HepG2 (cell line): ENCODE data around the gene PASD1. TPM values are rescaled to one million over a fixed set of nuclear protein-coding genes. Genes with fewer than 3 reads are reported as not detected.

ENCODE experiments used
- ATAC-seq: fragments of 200-7000 bp; cut with Tn5 transposase; 3 replicates; pipeline ENCODE4 v1.9.1; 2020; ENCODE audit warnings: mild to moderate bottlenecking, moderate library complexity
- BruUV-seq: library from RNA; stranded (reverse); fragments of 400-500 nt; replicated peaks from 2 replicates; lab custom pipeline; 2021; lab: Mats Ljungman, UMichigan
- CTCF ChIA-PET: fragments of 300-600 bp; formaldehyde crosslinking; extraction: SDS; loops from one replicate; lab custom pipeline; 2021; ENCODE audit warnings: low total read pairs, inconsistent platforms, low intra/inter-chr PET ratio; lab: Yijun Ruan, JAX
- POLR2A ChIA-PET: fragments of 350-600 bp; sonication (Branson Sonifier 250); formaldehyde crosslinking; loops from one replicate; lab custom pipeline; 2020; ENCODE audit warnings: antibody characterized with exemption, inconsistent platforms; lab: Yijun Ruan, JAX
- DNase-seq: peaks from one replicate; pipeline ENCODE4 v3.0.0-alpha.2; 2015; ENCODE audit warnings: low spot score
- FAIRE-seq: peaks from 3 replicates; lab custom pipeline; 2011; peaks lifted over from hg19 to GRCh38; lab: Jason Lieb, UNC
- H2AFZ ChIP-seq: one replicate; pipeline ENCODE4 v1.6.1; 2011; ENCODE audit warnings: low read length, inconsistent platforms
- H3K27ac ChIP-seq: fragments of 300-600 bp; 3 replicates; pipeline ENCODE4 v1.8.0; 2011; ENCODE audit warnings: mixed run types, mild to moderate bottlenecking, mixed read lengths, low read length, inconsistent platforms; ENCODE audit not compliant: insufficient read depth; ENCODE audit errors: extremely low read length
- H3K27me3 ChIP-seq, 2 experiments: fragments of 200-600 bp in 1 of 2; 2 replicates in 1 of 2; 3 replicates in 1 of 2; pipeline versions ENCODE4 v1.6.0 to v1.8.0; 2011; ENCODE audit warnings: low read length in 2 of 2, mild to moderate bottlenecking in 2 of 2, moderate library complexity in 2 of 2, inconsistent platforms in 1 of 2; ENCODE audit not compliant: insufficient read depth in 2 of 2, control insufficient read depth in 1 of 2
- H3K36me3 ChIP-seq, 2 experiments: fragments of 200-600 bp in 1 of 2; replicated peaks in 1 of 2; 2 replicates in 1 of 2; 3 replicates in 1 of 2; pipeline versions ENCODE4 v1.5.1 to v1.8.0; 2011; ENCODE audit warnings: low read length in 2 of 2, inconsistent platforms in 1 of 2; ENCODE audit not compliant: insufficient read depth in 2 of 2, control insufficient read depth in 1 of 2
- H3K4me1 ChIP-seq: 2 replicates; pipeline ENCODE4 v1.5.1; 2012; ENCODE audit warnings: low read length, inconsistent platforms; ENCODE audit not compliant: insufficient read depth
- H3K4me2 ChIP-seq: 2 replicates; pipeline ENCODE4 v1.6.0; 2011; ENCODE audit warnings: low read depth, low read length, inconsistent platforms
- H3K4me3 ChIP-seq, 3 experiments: fragments of 200-600 bp in 1 of 3; sonication (generic), shearing (Covaris generic) in 1 of 3; replicated peaks in 1 of 3; 2 replicates each; pipeline ENCODE4 v1.5.1; 2011 to 2016; ENCODE audit warnings: low read length in 3 of 3, inconsistent platforms in 2 of 3, low read depth in 2 of 3, mild to moderate bottlenecking in 2 of 3, control low read depth in 1 of 3, mixed read lengths in 1 of 3; ENCODE audit not compliant: insufficient read depth in 1 of 3
- H3K79me2 ChIP-seq: one replicate; pipeline ENCODE4 v1.6.1; 2011; ENCODE audit warnings: low read length, inconsistent platforms; ENCODE audit not compliant: insufficient read depth
- H3K9ac ChIP-seq: 2 replicates; pipeline ENCODE4 v1.6.0; 2011; ENCODE audit warnings: mild to moderate bottlenecking, low read depth, low read length, inconsistent platforms; ENCODE audit not compliant: insufficient read depth
- H3K9me3 ChIP-seq: 2 replicates; pipeline ENCODE4 v1.5.1; 2012; ENCODE audit warnings: mild to moderate bottlenecking, low read length
- H4K20me1 ChIP-seq: 2 replicates; pipeline ENCODE4 v1.6.0; 2011; ENCODE audit warnings: inconsistent platforms, mild to moderate bottlenecking, low read length, moderate library complexity; ENCODE audit not compliant: insufficient read depth
- CBX2 ChIP-seq, 2 experiments: fragments of 200-600 bp in 1 of 2; sonication (generic); formaldehyde crosslinking in 1 of 2; IDR thresholded peaks; 2 replicates each; pipeline versions ENCODE4 v1.7.0 to v1.8.1; 2018 to 2022; ENCODE audit warnings: low read depth in 2 of 2, low read length in 1 of 2, mild to moderate bottlenecking in 1 of 2, missing genetic modification reagents in 1 of 2
- CTCF ChIP-seq: sonication (generic); formaldehyde crosslinking; IDR thresholded peaks from 2 replicates; pipeline ENCODE4 v1.5.0; 2020; ENCODE audit warnings: mild to moderate bottlenecking, missing genetic modification reagents, moderate library complexity
- HOMEZ ChIP-seq: IDR thresholded peaks from 2 replicates; pipeline ENCODE4 v1.6.1; 2016; ENCODE audit warnings: low read depth
- ISX ChIP-seq: sonication (generic); formaldehyde crosslinking; conservative IDR thresholded peaks from 2 replicates; pipeline ENCODE4 v1.5.0; 2020; ENCODE audit warnings: missing genetic modification reagents
- KDM4B ChIP-seq: sonication (generic); formaldehyde crosslinking; IDR thresholded peaks from 2 replicates; pipeline ENCODE4 v1.4.0; 2020; ENCODE audit warnings: missing genetic modification reagents
- MLXIP ChIP-seq: sonication (generic); formaldehyde crosslinking; IDR thresholded peaks from 2 replicates; pipeline ENCODE4 v1.9.0; 2021; ENCODE audit warnings: missing genetic modification reagents, borderline replicate concordance
- ONECUT2 ChIP-seq: sonication (generic); formaldehyde crosslinking; IDR thresholded peaks from 2 replicates; pipeline ENCODE4 v1.4.0; 2020; ENCODE audit warnings: missing genetic modification reagents
- PBX3 ChIP-seq: sonication (generic); formaldehyde crosslinking; IDR thresholded peaks from 2 replicates; pipeline ENCODE4 v1.8.1; 2023; ENCODE audit warnings: missing genetic modification reagents, inconsistent platforms, borderline replicate concordance
- PTBP1 ChIP-seq: fragments of 200-400 bp; formaldehyde crosslinking; IDR thresholded peaks from 2 replicates; pipeline ENCODE4 v1.6.1; 2018; ENCODE audit warnings: low read length, low read depth; ENCODE audit not compliant: poor library complexity, severe bottlenecking
- RNF2 ChIP-seq: fragments of 450-650 bp; conservative IDR thresholded peaks from 2 replicates; pipeline ENCODE4 v1.6.1; 2016; ENCODE audit warnings: low read depth
- ZKSCAN1 ChIP-seq: fragments of 150-350 bp; IDR thresholded peaks from 2 replicates; pipeline ENCODE4 v1.6.1; 2014; ENCODE audit warnings: low read length
- ZNF280B ChIP-seq: sonication (generic); formaldehyde crosslinking; IDR thresholded peaks from 2 replicates; pipeline ENCODE4 v1.5.0; 2020; ENCODE audit warnings: missing genetic modification reagents, mild to moderate bottlenecking, borderline replicate concordance
- whole genome bisulfite sequencing: methylation state at CpG from one replicate; pipeline ENCODE4 v1.1.6; 2017; ENCODE audit warnings: low lambda C conversion rate; 5-methylcytosine and 5-hydroxymethylcytosine counted together
- in situ Hi-C: cut with HindIII; loops from 2 replicates; pipeline ENCODE4 v1.10.0; 2017; ENCODE audit warnings: low pct_unique_long_range_greater_than_20kb; ENCODE audit not compliant: extremely low pct_ligation_motif_present
- intact Hi-C: fragments of 100-400 bp; cut with micrococcal nuclease; formaldehyde crosslinking; loops from one replicate; pipeline ENCODE4 v1.10.0; 2022; ENCODE audit not compliant: unreplicated experiment
- polyA plus RNA-seq, 8 experiments: library from polyadenylated mRNA; depleted of rRNA in 3 of 8; stranded (reverse) in 7 of 8; unstranded in 1 of 8; fragments of >200 nt; fragmentation: Illumina TruSeq in 4 of 8; extraction: Trizol in 4 of 8; gene quantifications; 2 replicates each; pipeline versions ENCODE4 v1.2.1 to v1.2.3, GENCODE V29; 2011 to 2016; ENCODE audit warnings: low read depth in 4 of 8, missing spikeins in 1 of 8, mixed read lengths in 1 of 8; ENCODE audit not compliant: insufficient read depth in 1 of 8
- total RNA-seq, 5 experiments: library from RNA; depleted of rRNA; stranded (reverse); fragments of >200 nt; fragmentation: Illumina TruSeq; extraction: Trizol; gene quantifications; 2 replicates each; pipeline ENCODE4 v1.2.3, GENCODE V29; 2016; ENCODE audit warnings: low read depth in 1 of 5

Gene PASD1
- total and polyA plus RNA-seq, 2 of the 13 experiments (the other 11 are each of a cell fraction or from before 2014, with no cell fraction given) = not detected

GRCh38 chrX:151722241-151722846 lies 158.9 kb downstream of the PASD1 start (continued):
- TF ChIP-seq CTCF (CRISPR knock-in tag) = peak; percentile 68
- TF ChIP-seq ISX (CRISPR knock-in tag) = no peak
- TF ChIP-seq ZKSCAN1 = no peak
- no peak for TF ChIP-seq KDM4B (CRISPR knock-in tag)
- TF ChIP-seq, all 625 proteins: peak for 2

GRCh38 chrX:151723156-151723760 lies 159.8 kb downstream of the PASD1 start:
- intact Hi-C loops (no loop called here), in situ Hi-C loops (no loop called here)
- H2AFZ ChIP-seq = no peak overlapping the region
- ATAC-seq = no peak
- ChIA-PET POLR2A (no interaction called here), CTCF (no interaction called here)
- no peaks in the 10 kb centered on the region for H3K4me1 ChIP-seq
- no peak for DNase-seq
- H3K9ac ChIP-seq = no peak overlapping the region
- H3K9me3 ChIP-seq = no peaks in the 10 kb centered on the region
- no TSS peak for BruUV-seq
- FAIRE-seq = no peak
- no peaks in the 10 kb centered on the region for H4K20me1 ChIP-seq
- no peaks in the 10 kb centered on the region for H3K36me3 ChIP-seq
- WGBS = 100% methylated on average over 2 of the region's 7 CpGs
- no peaks in the 10 kb centered on the region for H3K79me2 ChIP-seq
- H3K4me2 ChIP-seq = no peak overlapping the region
- H3K27ac ChIP-seq = no peak overlapping the region
- no peaks in the 10 kb centered on the region for H3K27me3 ChIP-seq
- no peak overlapping the region for H3K4me3 ChIP-seq
- TF ChIP-seq HOMEZ = no peak
- no peak for TF ChIP-seq ONECUT2
- TF ChIP-seq MLXIP = no peak
- no peak for TF ChIP-seq PBX3
- TF ChIP-seq PTBP1 = no peak
- TF ChIP-seq ZNF280B (CRISPR knock-in tag) = no peak
- no peak for TF ChIP-seq CBX2 (IDR thresholded peaks at IDR 0.05; ENCODE audit: low read depth, low read length)
- TF ChIP-seq CBX2 (CRISPR knock-in tag; IDR thresholded peaks at IDR 0.05; ENCODE audit: low read depth) = no peak
- TF ChIP-seq RNF2 = no peak
